G401.6 (cell line): ENCODE measurements around the gene PRPF18.

Experiments used
- FAIRE-seq: peaks from 2 replicates; lab custom pipeline; 2012; peaks lifted over from hg19 to GRCh38; lab: Jason Lieb, UNC

Gene PRPF18

GRCh38 chr10:13608246-13608853 lies 21.6 kb downstream of the PRPF18 start:
- FAIRE-seq, result no peak

DNA sequence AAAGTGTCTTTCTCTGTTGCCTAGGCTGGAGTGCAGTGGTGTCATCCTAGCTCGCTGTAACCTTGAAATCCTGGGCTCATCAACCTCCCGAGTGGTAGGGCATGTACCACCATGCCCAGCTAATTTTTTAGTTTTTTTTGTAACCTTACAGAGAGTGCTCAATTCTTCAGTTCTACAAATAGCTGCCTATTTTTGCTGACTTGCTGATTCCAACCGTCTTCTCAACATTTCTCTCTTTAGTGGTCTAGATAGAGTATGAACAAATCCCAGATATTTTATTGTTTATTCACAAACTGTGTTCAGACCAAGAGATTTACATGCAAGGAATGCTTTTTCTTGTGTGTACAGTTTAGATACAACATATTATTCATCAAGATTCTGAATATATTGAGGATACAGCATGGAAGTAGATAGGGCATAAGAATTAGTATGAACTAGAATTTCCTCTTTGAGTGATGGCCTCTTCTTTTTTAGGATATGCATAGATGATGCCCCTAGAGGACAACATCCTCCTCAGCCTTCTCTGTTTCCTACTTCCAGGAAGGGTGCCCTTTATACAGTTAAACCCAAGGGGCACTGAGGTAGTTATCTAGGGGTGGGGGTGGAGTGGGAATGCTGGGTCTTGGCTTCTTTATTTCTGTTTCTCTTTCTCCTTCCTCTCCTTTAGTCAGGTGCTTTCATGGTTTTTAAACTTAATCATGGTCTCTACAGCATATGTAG lies 26.0 kb downstream of the PRPF18 start:
- FAIRE-seq, result no peak

GRCh38 chr10:13613519-13613918 lies 26.8 kb downstream of the PRPF18 start:
- peak; percentile 96 for FAIRE-seq

GRCh38 chr10:13614530-13615332 lies 28.0 kb downstream of the PRPF18 start:
- FAIRE-seq, result no peak

DNA sequence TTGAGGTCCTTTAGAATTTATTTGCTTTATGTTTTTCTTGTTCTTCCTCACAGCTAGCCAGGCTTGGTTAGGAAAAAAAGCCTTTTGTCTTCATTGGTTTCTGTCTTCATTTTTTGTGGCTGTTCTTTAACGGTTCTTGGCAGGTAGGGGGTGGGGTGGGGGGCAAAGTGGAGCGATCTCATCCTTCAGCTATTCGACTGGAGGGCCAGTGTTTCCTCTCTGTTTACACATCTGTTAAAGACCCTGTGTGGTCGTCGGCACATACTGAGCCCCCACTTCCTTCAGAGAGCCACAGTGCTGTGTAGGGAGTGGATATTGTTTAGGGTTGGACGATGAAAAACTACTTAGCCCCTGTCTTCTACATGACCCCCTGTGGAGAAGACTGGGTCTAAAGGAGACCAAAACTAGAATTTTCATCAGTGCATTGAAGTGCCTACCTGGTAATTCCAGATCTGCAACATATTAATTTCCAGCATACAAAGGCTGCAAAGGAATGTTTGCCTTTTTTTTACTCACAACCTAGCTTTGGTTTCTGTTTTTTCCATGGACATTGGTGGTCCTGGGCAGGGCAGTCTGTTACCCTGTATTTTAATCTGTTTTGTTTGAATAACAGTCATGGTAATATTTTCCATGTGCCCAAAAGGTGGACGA lies 29.0 kb downstream of the PRPF18 start:
- FAIRE-seq, result no peak

DNA sequence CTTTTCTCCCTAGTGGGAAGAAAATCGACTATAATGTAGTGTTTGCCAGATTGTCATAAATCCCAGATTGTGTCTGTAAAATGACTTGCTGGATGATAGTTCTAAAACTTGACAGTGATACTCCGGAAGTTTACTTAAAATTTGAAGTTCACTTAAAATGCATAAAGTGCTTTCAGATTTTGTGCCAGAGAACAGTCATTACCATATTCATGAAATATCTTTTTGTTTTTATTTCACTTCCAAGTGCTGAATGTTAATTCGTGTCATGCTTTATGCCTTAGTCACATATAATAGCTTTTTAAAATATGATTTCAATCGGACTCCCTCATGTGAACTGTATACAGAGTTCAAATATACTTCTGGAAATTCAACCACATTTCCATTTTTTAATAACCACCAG lies 30.4 kb downstream of the PRPF18 start:
- FAIRE-seq, result no peak

DNA sequence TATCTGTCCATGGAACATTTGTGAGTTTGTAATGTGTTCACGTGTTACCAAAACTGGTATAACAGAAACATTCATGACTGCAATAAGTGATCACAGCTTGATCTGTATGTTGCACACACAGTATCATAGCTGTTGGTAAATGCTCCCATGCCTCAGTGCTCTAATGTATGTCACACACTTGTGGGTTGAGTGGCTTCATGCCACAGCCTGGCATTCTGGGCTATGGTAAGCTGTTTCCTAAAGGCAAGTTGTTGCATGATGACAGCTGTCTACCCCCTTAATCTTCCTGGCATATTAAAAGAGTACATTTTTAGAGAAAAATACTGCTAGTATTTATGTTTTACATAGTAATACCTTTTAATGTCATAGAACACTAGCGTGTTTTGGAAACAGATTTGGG lies 35.2 kb downstream of the PRPF18 start:
- FAIRE-seq, result no peak

- FAIRE-seq, result no peak
Observed at GRCh38 chr10:13624630-13625029, 37.9 kb downstream of the PRPF18 start.

DNA sequence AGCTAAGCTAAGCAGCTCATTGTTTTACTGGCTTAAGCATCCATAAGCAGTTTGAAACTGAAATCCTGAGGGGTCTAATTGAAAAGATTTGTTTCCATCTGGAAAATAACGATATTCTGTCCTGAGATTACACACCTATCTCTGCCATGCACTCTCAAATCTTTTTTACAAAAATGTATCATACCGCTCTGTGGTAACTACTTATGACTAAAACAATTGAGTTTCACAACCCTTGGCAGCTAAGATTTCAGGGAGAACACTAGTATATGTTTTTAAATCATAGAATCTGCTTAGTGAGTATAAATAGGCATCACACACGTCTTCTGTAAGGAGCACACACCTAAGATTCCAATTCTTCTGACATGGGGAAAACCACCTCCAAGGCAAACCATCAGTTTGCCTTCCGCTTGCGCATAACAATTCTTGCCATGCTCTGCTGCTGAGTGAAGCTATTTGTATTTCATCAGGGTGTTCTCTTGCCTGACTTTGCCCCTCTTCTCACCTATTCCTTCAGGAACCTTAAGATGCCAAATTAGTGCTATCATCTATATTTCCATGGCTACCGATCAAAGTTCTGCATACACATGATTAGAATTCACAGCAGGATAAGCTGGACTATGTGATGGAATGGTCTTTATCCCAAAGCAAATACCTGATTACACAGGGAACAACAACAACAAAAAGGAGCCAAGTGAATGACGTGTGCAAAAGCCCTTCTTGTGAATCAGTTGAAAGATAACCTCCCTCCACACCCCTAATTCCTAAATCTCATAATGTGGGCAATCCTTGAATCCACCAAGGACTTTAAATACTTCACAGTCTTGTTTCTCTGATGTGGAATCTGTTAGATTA lies 40.9 kb downstream of the PRPF18 start:
- no peak for FAIRE-seq

DNA sequence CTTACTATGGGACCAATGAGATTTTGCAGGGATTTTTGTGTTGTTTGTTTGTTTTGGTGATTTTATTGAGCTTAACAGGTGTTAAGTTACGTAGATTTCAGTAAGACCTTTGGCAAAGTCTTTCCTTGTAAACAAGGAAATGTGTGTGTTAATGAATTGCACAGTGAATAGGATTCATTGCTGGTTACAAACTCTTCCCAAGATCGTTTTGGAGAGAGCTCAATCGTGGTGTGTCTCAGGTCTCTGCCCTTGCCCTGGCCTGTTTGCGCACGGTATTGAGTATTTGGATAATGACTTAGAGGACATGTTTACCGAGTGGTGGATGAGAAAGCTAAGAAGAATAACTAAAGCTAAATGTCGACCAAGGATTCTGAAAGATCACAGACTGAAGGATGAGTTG lies 41.9 kb downstream of the PRPF18 start:
- no peak for FAIRE-seq

- no peak for FAIRE-seq
Observed at GRCh38 chr10:13629116-13629515, 42.4 kb downstream of the PRPF18 start.

DNA sequence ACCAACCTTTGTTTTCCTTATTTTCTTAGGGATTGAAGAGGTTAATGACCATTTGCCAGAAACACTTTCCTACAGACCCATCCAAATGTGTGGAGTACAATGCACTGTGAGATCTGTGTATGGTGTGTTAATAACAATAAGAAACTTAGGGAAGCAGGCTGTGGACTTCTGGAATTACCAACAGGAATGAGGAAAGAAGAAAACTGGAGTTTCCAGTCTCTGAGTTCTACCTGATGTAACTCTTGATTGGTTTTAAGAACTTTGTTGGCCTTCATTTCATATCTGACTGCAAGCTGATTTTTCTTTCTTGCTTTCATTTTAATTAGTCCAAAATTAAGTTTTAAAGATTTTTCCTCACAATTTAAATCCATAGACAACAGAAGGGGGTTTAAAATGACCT lies 43.5 kb downstream of the PRPF18 start:
- no peak for FAIRE-seq

DNA sequence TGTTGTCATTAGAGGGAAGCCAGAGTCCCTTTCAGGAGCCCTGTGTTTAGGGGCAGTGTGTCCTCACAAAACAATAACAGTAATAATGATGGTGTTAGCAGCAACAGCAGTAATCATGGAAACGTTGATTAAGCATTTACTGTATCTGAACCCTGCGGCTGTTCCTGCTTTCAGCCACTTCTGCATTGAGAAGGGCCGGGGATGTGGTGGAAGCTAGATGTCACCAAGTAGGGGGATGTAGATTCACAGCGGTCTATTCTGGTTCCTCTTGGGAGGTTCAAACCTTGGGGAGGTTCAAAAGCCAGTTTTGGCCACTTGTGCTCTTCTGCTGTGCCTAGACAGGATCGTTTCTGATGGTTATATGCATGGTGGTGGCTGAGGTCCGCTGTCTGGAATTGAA lies 44.8 kb downstream of the PRPF18 start:
- FAIRE-seq, result no peak

DNA sequence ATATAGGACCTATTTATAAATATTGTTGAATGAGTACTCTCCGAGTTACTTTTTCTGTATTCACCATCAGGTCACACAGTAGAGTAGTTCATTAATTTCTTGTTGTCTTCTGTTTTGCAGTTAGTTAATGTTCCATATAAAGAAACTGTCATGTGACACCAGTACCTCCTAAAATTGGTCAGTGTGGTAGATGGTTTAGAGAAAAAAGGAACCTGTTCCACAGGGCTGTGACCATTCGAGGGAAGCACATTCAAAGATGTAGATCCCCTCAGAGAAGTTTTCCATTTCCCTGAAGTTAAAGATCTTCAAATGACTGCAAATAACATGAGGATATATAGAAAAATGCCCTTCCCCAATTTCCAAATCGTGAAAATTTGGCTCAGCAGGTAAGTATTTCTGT lies 45.7 kb downstream of the PRPF18 start:
- no peak for FAIRE-seq

- FAIRE-seq, result no peak
Observed at GRCh38 chr10:13632884-13633440, 46.2 kb downstream of the PRPF18 start.

DNA sequence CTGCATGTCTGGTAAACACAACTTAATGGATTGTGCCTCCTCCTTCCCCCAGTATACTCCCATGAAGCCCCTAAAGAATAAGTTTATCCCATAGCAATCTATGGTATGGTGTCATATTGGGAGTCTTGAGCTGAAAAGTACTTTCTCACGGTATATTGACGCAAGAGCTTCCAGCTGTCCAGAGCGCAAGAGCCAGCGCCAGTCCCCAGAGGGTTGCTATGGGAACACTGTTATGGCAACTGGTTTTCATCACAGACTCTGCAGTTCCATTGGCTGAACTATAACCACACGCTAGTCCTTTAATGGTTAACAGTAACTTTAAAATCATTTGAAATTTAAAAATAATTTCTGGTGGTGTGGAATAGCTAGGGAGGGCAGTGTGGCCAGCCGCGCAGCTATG lies 46.9 kb downstream of the PRPF18 start:
- FAIRE-seq, result no peak

DNA sequence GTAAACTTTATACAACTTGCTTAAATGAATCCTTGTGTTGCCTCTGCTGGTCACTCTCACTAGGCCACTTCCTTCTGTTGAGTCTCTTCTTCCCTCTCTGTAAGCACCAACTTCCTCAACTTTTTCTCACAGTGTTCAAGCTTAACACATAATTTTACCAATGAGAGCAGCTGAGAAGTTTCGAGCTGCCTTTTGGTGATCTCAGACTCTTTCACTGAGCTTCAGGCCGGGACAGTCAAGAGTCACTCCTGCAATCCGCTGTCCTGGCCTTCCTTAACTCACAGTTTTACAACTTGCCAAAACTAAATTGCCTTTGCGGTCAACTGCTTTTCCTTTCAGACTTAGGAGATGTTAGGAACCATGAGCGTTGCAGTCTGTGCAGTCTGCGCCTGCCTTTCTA lies 47.4 kb downstream of the PRPF18 start:
- no peak for FAIRE-seq

GRCh38 chr10:13636776-13637175 lies 50.0 kb downstream of the PRPF18 start:
- no peak for FAIRE-seq

DNA sequence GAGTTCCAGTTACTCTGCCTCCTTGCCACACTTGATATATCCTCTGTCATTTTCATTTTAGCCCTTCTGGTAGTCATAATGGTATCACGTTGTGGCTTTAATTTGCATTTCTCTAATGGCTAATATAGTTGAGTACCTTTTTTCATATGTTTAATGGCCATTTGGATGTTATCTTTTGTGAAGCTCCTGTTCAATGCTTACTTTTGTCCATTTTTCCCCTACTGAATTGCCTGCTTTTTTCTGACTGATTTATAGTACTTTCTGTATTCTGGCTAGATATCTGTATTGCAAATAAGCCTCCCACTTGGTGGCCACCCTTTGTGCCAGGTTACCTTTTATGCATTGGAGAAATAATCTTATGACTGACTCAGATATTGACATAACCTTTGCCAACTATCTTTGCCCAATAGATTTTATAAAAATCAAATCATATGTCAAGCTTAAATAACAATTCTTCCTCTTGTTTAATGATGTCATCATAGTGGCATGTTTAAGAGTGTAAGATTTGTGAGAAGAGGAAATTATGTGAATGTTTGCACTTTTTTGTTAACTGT lies 50.6 kb downstream of the PRPF18 start:
- FAIRE-seq, result no peak

- FAIRE-seq, result no peak
Observed at GRCh38 chr10:13637894-13638293, 51.1 kb downstream of the PRPF18 start.

- FAIRE-seq, result no peak
Observed at GRCh38 chr10:13642293-13642692, 55.5 kb downstream of the PRPF18 start.
